Keratinocyte (primary cell): Measurements from ENCODE around the gene MAST2. TPM values are rescaled to one million over a fixed set of nuclear protein-coding genes. Genes with fewer than 3 reads are reported as not detected.

ENCODE experiments used
- DNase-seq: peaks from one replicate; pipeline ENCODE4 v3.0.0-alpha.2; 2011; ENCODE audit warnings: low read depth, missing footprints, low spot score
- FAIRE-seq: peaks from 2 replicates; lab custom pipeline; 2011; peaks lifted over from hg19 to GRCh38; lab: Jason Lieb, UNC
- H2AFZ ChIP-seq: 2 replicates; pipeline ENCODE4 v1.6.0; 2012; ENCODE audit warnings: low read length, control low read depth, inconsistent platforms; ENCODE audit not compliant: control insufficient read depth
- H3K27ac ChIP-seq: 2 replicates; pipeline ENCODE4 v1.5.1; 2011; ENCODE audit warnings: low read length; ENCODE audit not compliant: control insufficient read depth, insufficient read depth
- H3K27me3 ChIP-seq: 3 replicates; pipeline ENCODE4 v1.6.0; 2011; ENCODE audit warnings: low read length; ENCODE audit not compliant: control insufficient read depth, insufficient read depth; ENCODE audit errors: extremely low read depth
- H3K36me3 ChIP-seq, 2 experiments: 2 replicates in 1 of 2; 3 replicates in 1 of 2; pipeline ENCODE4 v1.5.1; 2011; ENCODE audit warnings: low read length in 2 of 2, mild to moderate bottlenecking in 1 of 2; ENCODE audit not compliant: control insufficient read depth in 2 of 2, insufficient read depth in 2 of 2; ENCODE audit errors: extremely low read depth in 1 of 2
- H3K4me1 ChIP-seq: 3 replicates; pipeline ENCODE4 v1.5.1; 2011; ENCODE audit warnings: low read length; ENCODE audit not compliant: control insufficient read depth, insufficient read depth; ENCODE audit errors: extremely low read depth
- H3K4me2 ChIP-seq: 3 replicates; pipeline ENCODE4 v1.6.0; 2011; ENCODE audit warnings: low read depth, low read length; ENCODE audit not compliant: control insufficient read depth, insufficient read depth; ENCODE audit errors: extremely low read depth
- H3K4me3 ChIP-seq, 3 experiments: fragments of 200-600 bp in 1 of 3; sonication (generic) in 1 of 3; 2 replicates in 2 of 3; 3 replicates in 1 of 3; pipeline ENCODE4 v1.5.1; 2011 to 2016; ENCODE audit warnings: low read length in 3 of 3, mild to moderate bottlenecking in 3 of 3, control low read depth in 2 of 3, inconsistent platforms in 1 of 3, low read depth in 1 of 3, mixed read lengths in 1 of 3, mixed run types in 1 of 3, moderate library complexity in 1 of 3; ENCODE audit not compliant: control insufficient read depth in 2 of 3, insufficient read depth in 2 of 3; ENCODE audit errors: extremely low read depth in 1 of 3
- H3K79me2 ChIP-seq: 2 replicates; pipeline ENCODE4 v1.6.0; 2012; ENCODE audit warnings: low read length; ENCODE audit not compliant: control insufficient read depth, insufficient read depth
- H3K9ac ChIP-seq: 3 replicates; pipeline ENCODE4 v1.6.0; 2011; ENCODE audit warnings: low read length; ENCODE audit not compliant: control insufficient read depth, insufficient read depth; ENCODE audit errors: extremely low read depth
- H3K9me1 ChIP-seq: 3 replicates; pipeline ENCODE4 v1.6.0; 2011; ENCODE audit warnings: low read length; ENCODE audit not compliant: control insufficient read depth, insufficient read depth; ENCODE audit errors: extremely low read depth
- H3K9me3 ChIP-seq: 2 replicates; pipeline ENCODE4 v1.5.1; 2012; ENCODE audit warnings: low read depth, low read length; ENCODE audit not compliant: control insufficient read depth
- H4K20me1 ChIP-seq: 3 replicates; pipeline ENCODE4 v1.6.0; 2011; ENCODE audit warnings: low read length; ENCODE audit not compliant: control insufficient read depth, insufficient read depth; ENCODE audit errors: extremely low read depth
- CTCF ChIP-seq, 3 experiments: IDR thresholded peaks in 1 of 3; conservative IDR thresholded peaks in 1 of 3; optimal IDR thresholded peaks in 1 of 3; 2 replicates in 2 of 3; 3 replicates in 1 of 3; pipeline versions ENCODE3 to v1.5.1; 2011; ENCODE audit warnings: low read length in 3 of 3, mild to moderate bottlenecking in 3 of 3, moderate library complexity in 2 of 3, control low read depth in 1 of 3, inconsistent platforms in 1 of 3; ENCODE audit not compliant: insufficient read depth in 2 of 3; ENCODE audit errors: extremely low read depth in 1 of 3
- EZH2 ChIP-seq: IDR thresholded peaks from one replicate; pipeline ENCODE4 v1.6.1; 2012; ENCODE audit warnings: inconsistent platforms, mild to moderate bottlenecking, low read length, moderate library complexity
- dilution Hi-C: fragments of 300-500 bp; cut with MboI; formaldehyde crosslinking; loops from one replicate; pipeline ENCODE4 v1.7.0; 2020; ENCODE audit warnings: low sequenced_read_pairs; ENCODE audit not compliant: extremely low pct_ligation_motif_present
- polyA plus RNA-seq, 5 experiments: library from polyadenylated mRNA; depleted of rRNA in 3 of 5; stranded (reverse) in 3 of 5; stranded (forward) in 1 of 5; unstranded in 1 of 5; fragments of >200 nt; gene quantifications; 1 replicate in 1 of 5; 2 replicates in 3 of 5; 3 replicates in 1 of 5; pipeline versions ENCODE4 v1.2.1 to v1.2.3, GENCODE V29; 2011 to 2012; ENCODE audit warnings: missing spikeins in 2 of 5, low read depth in 1 of 5, low replicate concordance in 1 of 5

MAST2 gene
- polyA plus RNA-seq, 1 donor (not counting 4 experiments of a cell fraction or from before 2014, with no cell fraction given): 12.2 TPM

- Histone ChIP-seq H3K4me2 (no peak overlapping the region), H4K20me1 (no peaks in the 10 kb centered on the region), H3K4me1 (no peaks in the 10 kb centered on the region), H3K9me3 (no peaks in the 10 kb centered on the region), H3K4me3 (no peak overlapping the region), H3K9ac (no peak overlapping the region), H3K27me3 (no peaks in the 10 kb centered on the region), H3K36me3 (no peaks in the 10 kb centered on the region), H3K79me2 (no peaks in the 10 kb centered on the region), H3K27ac (no peak overlapping the region), H2AFZ (no peak overlapping the region), H3K9me1 (no peaks in the 10 kb centered on the region)
- no peak for DNase-seq
- dilution Hi-C loops: loop anchor here (25.0 kb wide), 1 partner anchor 181 kb away; the partner anchor contains the start of genes GPBP1L1 and TMEM69
- TF ChIP-seq EZH2: no peak
- TF ChIP-seq CTCF (optimal IDR thresholded peaks at IDR 0.05 in 1 of 3, IDR thresholded peaks at IDR 0.05 in 1 of 3, conservative IDR thresholded peaks at IDR 0.05 in 1 of 3; ENCODE audit: extremely low read depth in 1 of 3, insufficient read depth in 2 of 3, low read length in 3 of 3): no peak
- no peak for FAIRE-seq
Measured at GRCh38 chr1:45867697-45868348, 64.4 kb downstream of the MAST2 start.

GRCh38 chr1:45868861-45869260 lies 65.4 kb downstream of the MAST2 start:
- no peaks in the 10 kb centered on the region for H3K79me2 ChIP-seq
- no peaks in the 10 kb centered on the region for H4K20me1 ChIP-seq
- H3K27me3 ChIP-seq: no peaks in the 10 kb centered on the region
- FAIRE-seq: no peak
- no peak for DNase-seq
- no peaks in the 10 kb centered on the region for H3K9me3 ChIP-seq
- no peak overlapping the region for H3K4me3 ChIP-seq
- no peaks in the 10 kb centered on the region for H3K36me3 ChIP-seq
- no peak for TF ChIP-seq CTCF (optimal IDR thresholded peaks at IDR 0.05 in 1 of 3, IDR thresholded peaks at IDR 0.05 in 1 of 3, conservative IDR thresholded peaks at IDR 0.05 in 1 of 3; ENCODE audit: extremely low read depth in 1 of 3, insufficient read depth in 2 of 3, low read length in 3 of 3)
- no peak for TF ChIP-seq EZH2
- no peak overlapping the region for H3K4me2 ChIP-seq
- no peak overlapping the region for H3K27ac ChIP-seq
- H2AFZ ChIP-seq: no peak overlapping the region
- dilution Hi-C loops: loop anchor here (25.0 kb wide), 1 partner anchor 182 kb away; the partner anchor contains the start of genes GPBP1L1 and TMEM69
- H3K4me1 ChIP-seq: no peaks in the 10 kb centered on the region
- H3K9me1 ChIP-seq: no peaks in the 10 kb centered on the region
- no peak overlapping the region for H3K9ac ChIP-seq
